GM18508 (cell line): ENCODE results near the gene UCHL5.
"Not testable (repeated sequence)": the region's sequence is repeated elsewhere in the genome, so short reads cannot be mapped to it uniquely, and the experiment has no call there.

Experiments used
- ATAC-seq: cut with Tn5 transposase; IDR thresholded peaks from one replicate; pipeline ENCODE4 v1.9.1; 2021; ENCODE audit warnings: moderate number of reproducible peaks; ENCODE audit not compliant: insufficient read depth, unreplicated experiment

The UCHL5 gene

GRCh38 chr1:193014400-193014799, 44.8 kb downstream of the UCHL5 start:
- ATAC-seq = no peak

GRCh38 chr1:193013707-193014106, 45.5 kb downstream of the UCHL5 start:
- ATAC-seq = no peak

- no peak for ATAC-seq
These were observed 46.2 kb downstream of the UCHL5 start for GRCh38 chr1:193013005-193013404.

- no peak for ATAC-seq
These were observed 47.8 kb downstream of the UCHL5 start for GRCh38 chr1:193011406-193011805.

- ATAC-seq = no peak
These were observed 49.7 kb downstream of the UCHL5 start for GRCh38 chr1:193009501-193009900.

- no peak for ATAC-seq
These were observed 53.4 kb downstream of the UCHL5 start for GRCh38 chr1:193005785-193006184.

- no peak for ATAC-seq
These were observed 60.6 kb downstream of the UCHL5 start for GRCh38 chr1:192998536-192998935.

GRCh38 chr1:192994141-192994540, 65.0 kb downstream of the UCHL5 start:
- no peak for ATAC-seq

- ATAC-seq = no peak
These were observed 65.6 kb downstream of the UCHL5 start for GRCh38 chr1:192993426-192994085.

- not testable (repeated sequence) for ATAC-seq
These were observed 72.3 kb downstream of the UCHL5 start for GRCh38 chr1:192986748-192987334.

- no peak for ATAC-seq
These were observed 72.9 kb downstream of the UCHL5 start for GRCh38 chr1:192986110-192986747.

GRCh38 chr1:192984080-192984479, 75.1 kb downstream of the UCHL5 start:
- ATAC-seq = no peak

- peak; percentile 80 for ATAC-seq
These were observed 75.7 kb downstream of the UCHL5 start for GRCh38 chr1:192983349-192983980.

GRCh38 chr1:192980856-192981255, 78.3 kb downstream of the UCHL5 start:
- ATAC-seq = no peak

- ATAC-seq = not testable (repeated sequence)
These were observed 78.8 kb downstream of the UCHL5 start for GRCh38 chr1:192980334-192980733.

GRCh38 chr1:192979542-192979941, 79.6 kb downstream of the UCHL5 start:
- no peak for ATAC-seq

- ATAC-seq = no peak
These were observed 80.9 kb downstream of the UCHL5 start for GRCh38 chr1:192978195-192978710.

- no peak for ATAC-seq
These were observed 82.0 kb downstream of the UCHL5 start for GRCh38 chr1:192977089-192977706.

GRCh38 chr1:192976576-192976975, 82.6 kb downstream of the UCHL5 start:
- no peak for ATAC-seq

GRCh38 chr1:192974701-192975100, 84.5 kb downstream of the UCHL5 start:
- no peak for ATAC-seq

- ATAC-seq = no peak
These were observed 85.2 kb downstream of the UCHL5 start for GRCh38 chr1:192973988-192974387.
